Progenitor cell of endocrine pancreas (in vitro differentiated cells): ENCODE data around the gene CAPN8. TPM values are rescaled to one million over a fixed set of nuclear protein-coding genes. Genes with fewer than 3 reads are reported as not detected.
"Not testable (repeated sequence)": the region's sequence is repeated elsewhere in the genome, so short reads cannot be mapped to it uniquely, and the experiment has no call there.

Experiments used
- DNase-seq: peaks from one replicate; pipeline ENCODE4 v3.0.0; 2021; ENCODE audit warnings: low spot score; ENCODE audit not compliant: unreplicated experiment
- H3K27ac Mint-ChIP-seq: 2 replicates; pipeline ENCODE4 v1.8.0; 2021; ENCODE audit warnings: mild to moderate bottlenecking, moderate library complexity, mixed read lengths
- H3K27me3 Mint-ChIP-seq: 2 replicates; pipeline ENCODE4 v1.8.0; 2021; ENCODE audit warnings: mixed read lengths
- H3K36me3 Mint-ChIP-seq: 2 replicates; pipeline ENCODE4 v1.8.0; 2022; ENCODE audit warnings: mixed read lengths; ENCODE audit not compliant: insufficient read depth
- H3K4me1 Mint-ChIP-seq: 2 replicates; pipeline ENCODE4 v1.8.0; 2021; ENCODE audit warnings: low read depth, mixed read lengths
- H3K4me3 Mint-ChIP-seq: 2 replicates; pipeline ENCODE4 v1.8.0; 2021; ENCODE audit warnings: low read depth, mild to moderate bottlenecking, moderate library complexity, mixed read lengths
- H3K9me3 Mint-ChIP-seq: 2 replicates; pipeline ENCODE4 v1.8.0; 2021; ENCODE audit warnings: low read depth, mixed read lengths
- total RNA-seq: library from RNA; stranded (reverse); gene quantifications from 2 replicates; pipeline ENCODE4 v1.2.1, GENCODE V29; 2021
- TF ChIP-seq, protein P1 (sequence below): fragments of 200-600 bp; sonication (generic); IDR thresholded peaks from one replicate; pipeline ENCODE4 v1.5.0; 2021; ENCODE audit warnings: antibody characterized with exemption, mild to moderate bottlenecking; ENCODE audit not compliant: unreplicated experiment

CAPN8 gene
- total RNA-seq, 1 donor from 2014 or later, result 1.3 TPM

GRCh38 chr1:223521150-223521549 is 144.4 kb downstream of the CAPN8 start:
- Mint-ChIP-seq H3K27me3 (peaks cover 8% of the 10 kb centered on the region), H3K4me3 (no peak overlapping the region), H3K4me1 (no peaks in the 10 kb centered on the region), H3K9me3 (peaks cover 9% of the 10 kb centered on the region), H3K27ac (no peak overlapping the region), H3K36me3 (no peaks in the 10 kb centered on the region)
- TF ChIP-seq, protein P1, sequence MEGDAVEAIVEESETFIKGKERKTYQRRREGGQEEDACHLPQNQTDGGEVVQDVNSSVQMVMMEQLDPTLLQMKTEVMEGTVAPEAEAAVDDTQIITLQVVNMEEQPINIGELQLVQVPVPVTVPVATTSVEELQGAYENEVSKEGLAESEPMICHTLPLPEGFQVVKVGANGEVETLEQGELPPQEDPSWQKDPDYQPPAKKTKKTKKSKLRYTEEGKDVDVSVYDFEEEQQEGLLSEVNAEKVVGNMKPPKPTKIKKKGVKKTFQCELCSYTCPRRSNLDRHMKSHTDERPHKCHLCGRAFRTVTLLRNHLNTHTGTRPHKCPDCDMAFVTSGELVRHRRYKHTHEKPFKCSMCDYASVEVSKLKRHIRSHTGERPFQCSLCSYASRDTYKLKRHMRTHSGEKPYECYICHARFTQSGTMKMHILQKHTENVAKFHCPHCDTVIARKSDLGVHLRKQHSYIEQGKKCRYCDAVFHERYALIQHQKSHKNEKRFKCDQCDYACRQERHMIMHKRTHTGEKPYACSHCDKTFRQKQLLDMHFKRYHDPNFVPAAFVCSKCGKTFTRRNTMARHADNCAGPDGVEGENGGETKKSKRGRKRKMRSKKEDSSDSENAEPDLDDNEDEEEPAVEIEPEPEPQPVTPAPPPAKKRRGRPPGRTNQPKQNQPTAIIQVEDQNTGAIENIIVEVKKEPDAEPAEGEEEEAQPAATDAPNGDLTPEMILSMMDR, result no peak
- DNase-seq, result no peak

DNA sequence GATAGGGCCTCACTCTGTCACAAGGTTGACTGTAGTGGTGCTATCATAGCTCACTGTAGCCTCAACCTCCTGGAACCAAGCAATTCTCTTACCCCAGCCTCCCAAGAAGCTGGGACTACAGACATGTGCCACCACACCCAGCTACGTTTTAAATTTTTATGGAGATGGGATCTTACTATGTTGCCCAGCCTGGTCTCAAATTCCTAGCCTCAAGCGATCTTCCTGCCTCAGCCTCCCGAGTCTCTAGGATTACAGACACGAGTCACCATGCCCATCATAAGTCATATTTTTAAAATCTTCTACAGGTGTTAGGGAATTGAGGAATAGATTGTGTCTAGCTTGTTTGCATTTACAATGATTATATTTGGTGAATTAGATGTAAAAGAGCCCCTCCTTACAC is 145.3 kb downstream of the CAPN8 start:
- TF ChIP-seq, protein P1, result no peak
- peaks cover 9% of the 10 kb centered on the region for H3K9me3 Mint-ChIP-seq
- H3K27ac Mint-ChIP-seq, result no peak overlapping the region
- peaks cover 12% of the 10 kb centered on the region for H3K27me3 Mint-ChIP-seq
- H3K4me3 Mint-ChIP-seq, result no peak overlapping the region
- H3K36me3 Mint-ChIP-seq, result no peaks in the 10 kb centered on the region
- DNase-seq, result no peak
- H3K4me1 Mint-ChIP-seq, result no peaks in the 10 kb centered on the region

DNA sequence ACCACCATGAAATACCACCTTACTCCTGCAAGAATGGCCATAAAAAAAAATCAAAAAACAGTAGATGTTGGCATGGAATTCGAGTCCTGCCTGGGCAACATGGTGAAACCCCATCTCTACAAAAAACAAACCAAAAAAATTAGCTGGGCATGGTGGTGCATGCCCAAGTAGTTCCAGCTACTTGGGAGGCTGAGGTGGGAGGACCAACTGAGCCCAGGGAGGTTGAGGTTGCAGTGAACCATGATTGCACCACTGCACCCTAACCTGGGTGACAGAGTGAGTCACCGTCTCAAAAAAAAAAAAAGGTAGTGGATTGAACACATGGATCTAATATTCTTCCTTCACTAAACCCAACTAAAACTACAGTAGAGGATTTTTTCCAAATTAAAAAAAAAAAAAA is 146.4 kb downstream of the CAPN8 start:
- no peak for DNase-seq
- Mint-ChIP-seq H3K27ac (no peak overlapping the region), H3K4me3 (no peak overlapping the region), H3K36me3 (no peaks in the 10 kb centered on the region), H3K27me3 (peaks cover 22% of the 10 kb centered on the region), H3K9me3 (peaks cover 9% of the 10 kb centered on the region), H3K4me1 (no peaks in the 10 kb centered on the region)
- TF ChIP-seq, protein P1, result no peak

DNA sequence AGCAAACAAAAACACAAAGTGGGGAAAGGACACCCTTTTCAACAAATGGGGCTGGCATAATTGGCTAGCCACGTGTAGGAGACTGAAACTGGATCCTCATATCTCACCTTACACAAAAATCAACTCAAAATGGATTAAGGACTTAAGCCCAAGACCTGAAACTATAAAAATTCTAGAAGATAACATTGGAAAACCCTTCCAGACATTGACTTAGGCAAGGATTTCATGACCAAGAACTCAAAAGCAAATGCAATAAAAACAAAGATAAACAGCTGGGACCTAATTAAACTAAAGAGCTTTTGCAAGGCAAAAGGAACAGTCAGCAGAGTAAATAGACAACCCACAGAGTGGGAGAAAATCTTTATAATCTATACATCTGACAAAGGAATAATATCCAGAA is 146.9 kb downstream of the CAPN8 start:
- H3K36me3 Mint-ChIP-seq, H3K4me3 Mint-ChIP-seq, DNase-seq, H3K27ac Mint-ChIP-seq, H3K9me3 Mint-ChIP-seq, H3K4me1 Mint-ChIP-seq: not testable (repeated sequence)
- H3K27me3 Mint-ChIP-seq, result peaks cover 24% of the 10 kb centered on the region

DNA sequence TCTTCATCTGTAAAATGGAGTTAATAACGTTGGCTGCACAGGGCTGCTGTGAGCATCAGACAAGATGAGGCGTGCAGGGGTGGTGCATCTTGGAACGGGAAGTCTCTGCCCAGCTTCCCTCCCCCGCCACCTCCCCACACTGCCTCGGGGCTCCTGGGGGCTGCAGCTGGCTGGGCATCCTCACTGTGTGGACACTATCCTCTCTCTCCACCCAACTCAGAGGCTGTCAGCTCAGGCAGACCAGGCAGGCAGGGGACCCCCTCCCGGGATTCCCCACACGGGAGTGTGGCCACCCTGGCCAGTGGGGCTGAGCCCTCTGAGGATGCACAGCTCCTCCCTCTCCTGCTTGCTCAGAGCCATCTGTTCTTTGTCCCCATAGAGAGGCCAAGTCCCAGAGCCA is 149.6 kb downstream of the CAPN8 start:
- no peak overlapping the region for H3K4me3 Mint-ChIP-seq
- H3K27ac Mint-ChIP-seq, result no peak overlapping the region
- no peak for DNase-seq
- TF ChIP-seq, protein P1, result no peak
- no peaks in the 10 kb centered on the region for H3K36me3 Mint-ChIP-seq
- H3K4me1 Mint-ChIP-seq, result no peaks in the 10 kb centered on the region
- H3K27me3 Mint-ChIP-seq, result peaks cover 20% of the 10 kb centered on the region
- peaks cover 9% of the 10 kb centered on the region for H3K9me3 Mint-ChIP-seq

DNA sequence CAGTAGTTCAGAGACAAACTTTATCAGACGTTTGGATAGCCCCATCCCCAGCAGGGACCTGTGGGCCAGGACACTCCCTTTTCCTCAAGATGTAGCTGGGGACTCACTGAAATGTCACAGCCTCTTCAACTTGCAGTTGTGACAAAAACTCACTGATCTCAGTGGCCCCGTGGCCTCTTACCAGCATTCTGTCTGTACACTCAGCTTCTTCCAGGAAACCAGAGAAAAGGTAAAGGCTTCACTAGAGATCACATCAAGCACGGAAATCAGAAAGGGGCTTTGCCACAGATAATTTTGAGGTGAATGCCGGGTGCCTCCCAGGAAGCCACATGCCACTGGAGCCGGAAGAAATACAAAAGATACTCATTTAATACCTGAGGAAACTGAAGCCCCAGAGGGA is 150.1 kb downstream of the CAPN8 start:
- Mint-ChIP-seq H3K9me3 (peaks cover 11% of the 10 kb centered on the region), H3K4me1 (no peaks in the 10 kb centered on the region), H3K27ac (no peak overlapping the region), H3K27me3 (peaks cover 20% of the 10 kb centered on the region), H3K4me3 (no peak overlapping the region), H3K36me3 (no peaks in the 10 kb centered on the region)
- TF ChIP-seq, protein P1, result no peak
- DNase-seq, result no peak
